ENCODE data around the gene ADGRG6. TPM values are rescaled to one million over a fixed set of nuclear protein-coding genes. Genes with fewer than 3 reads are reported as not detected.

ADGRG6 gene
- polyA plus RNA-seq, 3 donors, result 25.8 to 36.5 (median 28.8) TPM

DNA sequence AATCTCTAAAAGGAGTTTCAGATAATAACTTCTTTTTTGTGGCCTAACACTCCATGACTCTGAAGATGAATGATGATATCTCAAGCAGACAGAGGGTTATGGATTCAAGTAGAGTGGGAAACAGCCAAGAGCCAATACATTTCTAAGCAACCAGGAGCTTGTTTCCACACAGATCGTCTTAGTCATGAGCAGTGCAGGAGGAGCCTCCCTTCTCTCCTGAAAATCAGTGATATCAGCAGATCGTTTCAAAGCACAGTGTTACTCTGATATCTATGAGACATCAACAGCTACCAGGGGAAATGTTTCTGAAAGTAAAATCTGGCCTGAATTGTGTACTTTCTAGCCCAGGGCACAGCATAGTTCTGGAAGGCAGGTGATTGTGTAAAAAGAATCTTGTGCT, 11.5 kb downstream of the ADGRG6 start:
- DNase-seq, result no peak

DNA sequence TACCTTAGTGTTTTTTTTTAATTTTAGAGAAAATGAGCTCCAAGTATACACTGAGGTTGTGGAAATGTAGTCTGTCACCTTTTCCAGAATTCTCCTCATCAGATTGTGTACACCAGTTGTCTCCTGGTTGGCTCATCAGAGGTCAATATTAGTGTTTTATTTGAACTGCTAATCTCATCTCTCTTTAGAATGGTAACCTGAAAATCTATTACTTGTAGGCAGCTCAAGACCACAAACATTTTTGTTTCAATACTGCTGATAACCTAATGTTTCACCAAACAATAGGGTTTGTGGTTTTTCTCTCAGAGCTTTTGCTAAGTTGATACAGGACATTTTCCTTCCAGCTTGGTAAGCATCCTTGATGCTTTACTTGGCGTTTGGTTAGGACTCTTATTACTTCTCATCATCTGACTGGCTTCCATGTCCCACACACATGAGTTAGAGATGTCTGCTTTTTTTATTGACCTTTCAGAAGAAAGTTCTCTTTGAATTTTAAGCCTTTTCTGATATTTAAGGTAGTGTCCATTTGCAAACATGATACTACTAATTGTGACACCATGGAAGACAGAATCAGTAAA, 15.1 kb downstream of the ADGRG6 start:
- DNase-seq, result no peak

DNA sequence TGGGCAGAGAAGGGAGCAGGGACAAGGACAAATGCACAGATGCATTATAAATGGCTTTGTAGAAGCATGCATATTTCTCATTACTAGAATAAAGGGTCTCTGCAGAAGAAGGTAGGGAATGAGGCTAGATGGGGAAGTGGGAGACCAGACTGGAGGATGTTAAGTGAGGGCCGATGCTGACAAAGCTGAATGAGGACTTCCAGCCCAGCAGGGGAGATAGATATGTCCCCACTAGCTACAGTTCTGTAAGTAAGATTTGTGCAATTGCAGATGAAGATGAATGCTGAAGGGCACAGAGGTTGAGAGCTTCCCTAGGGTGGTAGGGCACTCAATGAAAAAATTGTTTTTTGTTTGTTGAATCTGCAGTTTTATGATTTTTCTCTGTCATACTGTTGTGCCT, 16.9 kb downstream of the ADGRG6 start:
- DNase-seq, result no peak

DNA sequence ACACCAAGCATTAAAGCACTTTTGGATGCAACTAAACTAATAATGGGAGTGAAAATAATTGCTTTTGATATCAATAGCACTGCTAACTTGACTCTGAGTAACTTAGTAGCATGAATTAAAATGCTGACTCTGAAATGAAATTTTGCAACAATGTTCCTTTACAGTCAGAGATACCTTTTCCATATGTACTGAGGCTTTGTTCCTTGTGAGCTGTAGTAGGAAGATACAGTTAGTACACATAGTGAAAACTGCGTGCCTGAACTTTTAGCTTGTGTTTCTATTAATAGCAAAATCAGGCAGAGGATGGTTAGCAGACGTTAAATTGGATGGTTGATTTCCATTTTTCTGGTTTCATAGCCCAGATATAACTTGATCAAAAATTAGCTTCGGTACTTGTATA, 18.6 kb downstream of the ADGRG6 start:
- no peak for DNase-seq

DNA sequence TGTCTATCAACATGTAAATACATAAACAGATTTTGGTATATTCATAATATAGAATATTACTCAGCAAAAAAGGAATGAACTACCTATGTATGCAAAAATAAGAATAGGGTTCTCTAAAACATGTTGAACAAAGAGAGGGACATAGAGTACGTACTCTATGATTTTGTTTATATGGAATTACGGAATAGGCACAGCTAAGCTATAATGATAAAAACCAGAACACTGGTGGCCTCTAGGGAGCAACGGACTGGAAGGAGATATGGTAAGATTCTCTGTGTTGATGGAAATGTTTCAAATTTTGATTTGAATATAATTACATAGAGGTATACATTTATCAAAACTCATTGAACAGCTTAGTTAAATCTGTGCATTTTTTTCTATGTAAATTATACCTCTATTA, 19.6 kb downstream of the ADGRG6 start:
- no peak for DNase-seq

DNA sequence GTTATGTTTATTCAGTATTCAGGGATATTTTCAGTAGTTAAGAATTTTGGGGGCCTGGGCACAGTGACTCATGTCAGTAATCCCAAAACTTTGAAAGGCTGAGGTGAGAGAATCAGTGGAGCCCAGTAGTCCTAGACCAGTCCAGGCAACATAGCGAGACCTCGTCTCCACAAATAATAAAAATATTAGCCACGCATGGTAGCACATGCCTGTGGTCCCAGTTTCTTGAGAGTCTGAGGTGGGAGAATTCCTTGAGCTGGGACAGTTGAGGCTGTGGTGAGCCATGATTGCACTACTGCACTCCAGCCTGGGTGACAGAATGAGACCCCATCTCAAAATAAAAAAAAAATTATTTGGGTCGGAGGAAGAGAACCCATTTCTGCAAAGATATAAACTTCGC, 20.3 kb downstream of the ADGRG6 start:
- DNase-seq, result no peak

DNA sequence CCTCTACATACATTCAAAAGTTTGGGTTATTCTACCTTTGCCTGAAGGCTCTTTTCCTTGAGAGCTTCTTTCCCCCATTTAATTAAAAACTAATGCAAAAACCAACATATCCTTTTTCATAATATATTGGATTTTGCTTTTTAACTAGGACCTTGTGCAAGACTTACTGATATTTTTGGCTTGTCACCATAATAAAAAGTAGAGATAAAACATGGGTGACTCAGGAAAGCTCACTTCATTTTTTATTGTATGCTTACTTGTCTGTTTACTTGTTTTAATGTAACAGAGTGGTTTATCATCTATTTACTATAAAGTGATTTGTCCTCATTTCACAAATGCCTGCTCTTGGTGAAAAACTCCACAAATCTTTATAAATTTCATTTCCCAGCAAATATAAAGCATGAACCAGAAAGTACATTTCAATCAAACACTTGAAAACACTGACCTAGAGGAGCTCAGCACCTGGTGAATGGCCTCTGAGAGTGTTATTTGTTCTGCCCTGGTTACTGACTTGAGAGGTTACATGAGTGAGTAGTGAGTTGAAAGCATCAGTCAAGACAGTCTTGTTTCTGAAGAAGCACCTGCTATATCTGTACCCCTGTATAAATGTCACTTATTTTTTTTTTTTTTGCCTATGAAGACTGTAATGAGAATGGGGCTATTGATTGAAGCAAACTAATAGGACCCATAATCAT, 20.8 kb downstream of the ADGRG6 start:
- no peak for DNase-seq

DNA sequence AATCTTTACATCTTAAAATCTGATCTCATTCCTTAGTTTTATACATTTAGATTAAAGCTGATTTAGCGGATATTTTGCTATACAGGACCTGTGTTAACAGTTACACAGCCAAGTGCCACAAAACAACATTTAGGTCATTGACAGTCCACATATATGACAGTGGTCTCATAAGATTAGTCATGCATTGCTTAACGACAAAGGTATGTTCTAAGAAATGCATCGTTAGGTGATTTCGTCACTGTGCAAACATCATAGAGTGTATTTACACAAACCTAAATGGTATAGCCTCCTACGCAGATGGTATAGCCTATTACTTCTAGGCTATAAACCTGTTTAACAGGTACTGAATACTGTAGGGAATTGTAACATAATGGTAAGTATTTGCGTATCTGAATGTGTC, 21.6 kb downstream of the ADGRG6 start:
- DNase-seq, result no peak

DNA sequence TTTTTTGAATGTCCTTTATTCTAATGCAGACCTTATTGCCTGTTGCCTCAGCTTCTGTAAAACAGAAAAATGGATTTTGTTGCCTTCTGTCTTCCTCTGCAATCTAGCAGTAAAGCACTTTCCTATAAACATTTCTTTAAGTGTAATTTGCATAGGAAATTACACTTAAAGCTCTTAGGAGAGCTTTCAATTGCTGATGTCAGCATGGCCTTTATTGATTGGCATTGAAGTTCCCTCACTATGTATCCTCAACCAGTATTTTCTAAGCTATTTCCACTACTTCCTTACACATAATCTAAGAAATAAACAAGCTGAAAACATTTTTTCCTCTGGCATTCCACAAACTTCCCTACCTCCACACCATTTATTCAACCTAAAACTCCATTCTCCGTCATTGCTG, 22.3 kb downstream of the ADGRG6 start:
- no peak for DNase-seq

DNA sequence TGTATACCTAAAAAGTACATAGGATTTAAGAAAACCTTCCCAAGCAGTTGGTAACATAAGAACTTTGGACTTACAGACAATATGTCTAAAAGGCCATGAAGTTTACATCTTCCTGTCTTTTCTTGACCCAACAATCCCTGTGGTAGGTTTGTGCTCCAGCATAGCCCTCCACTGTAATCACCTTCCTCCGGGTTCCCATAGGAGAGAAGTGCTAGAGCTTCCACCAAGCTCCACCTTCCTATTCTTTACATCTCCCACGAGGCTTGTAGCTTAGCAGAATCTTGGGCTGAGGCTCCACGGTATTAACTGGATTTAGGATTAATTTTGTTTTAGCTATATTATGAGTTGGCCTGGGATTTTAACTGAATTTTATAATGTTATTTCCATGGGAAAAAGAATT, 23.3 kb downstream of the ADGRG6 start:
- DNase-seq, result no peak

DNA sequence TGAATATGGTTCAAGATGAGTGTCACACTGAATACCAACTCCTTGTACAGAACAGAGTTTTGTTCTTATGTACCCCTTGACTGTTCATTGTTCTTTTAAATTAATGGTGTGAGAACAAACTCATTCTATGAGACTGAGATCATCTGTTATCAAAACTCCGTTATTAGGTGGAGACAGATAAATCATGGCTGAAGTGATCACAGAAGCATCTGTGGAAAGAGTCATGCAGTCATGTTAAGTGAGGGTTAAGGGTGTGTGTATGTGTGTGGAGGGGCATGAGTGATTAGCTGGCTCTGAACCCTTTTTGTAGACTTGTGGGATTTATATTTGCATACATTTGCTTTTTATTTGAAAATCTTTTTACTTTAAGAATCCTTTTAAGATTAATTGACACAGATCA, 24.7 kb downstream of the ADGRG6 start:
- no peak for DNase-seq

DNA sequence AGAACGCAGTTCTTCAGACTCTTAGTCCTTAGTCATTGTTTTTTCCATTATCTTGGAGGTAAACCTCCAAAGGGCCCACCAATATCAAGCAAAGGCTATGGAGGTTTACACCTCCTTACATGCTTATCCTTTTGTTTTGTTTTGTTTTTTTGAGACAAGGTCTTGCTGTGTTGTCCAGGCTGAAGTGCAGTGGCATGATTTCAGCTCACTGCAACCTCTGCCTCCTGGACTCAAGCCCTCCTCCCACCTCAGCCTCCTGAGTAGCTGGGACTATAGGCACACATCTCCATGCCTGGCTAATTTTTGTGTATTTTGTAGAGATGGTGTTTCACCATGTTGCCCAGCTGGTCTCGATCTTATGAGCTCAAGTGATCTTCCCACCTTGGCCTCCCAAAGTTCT, 26.3 kb downstream of the ADGRG6 start:
- no peak for DNase-seq

DNA sequence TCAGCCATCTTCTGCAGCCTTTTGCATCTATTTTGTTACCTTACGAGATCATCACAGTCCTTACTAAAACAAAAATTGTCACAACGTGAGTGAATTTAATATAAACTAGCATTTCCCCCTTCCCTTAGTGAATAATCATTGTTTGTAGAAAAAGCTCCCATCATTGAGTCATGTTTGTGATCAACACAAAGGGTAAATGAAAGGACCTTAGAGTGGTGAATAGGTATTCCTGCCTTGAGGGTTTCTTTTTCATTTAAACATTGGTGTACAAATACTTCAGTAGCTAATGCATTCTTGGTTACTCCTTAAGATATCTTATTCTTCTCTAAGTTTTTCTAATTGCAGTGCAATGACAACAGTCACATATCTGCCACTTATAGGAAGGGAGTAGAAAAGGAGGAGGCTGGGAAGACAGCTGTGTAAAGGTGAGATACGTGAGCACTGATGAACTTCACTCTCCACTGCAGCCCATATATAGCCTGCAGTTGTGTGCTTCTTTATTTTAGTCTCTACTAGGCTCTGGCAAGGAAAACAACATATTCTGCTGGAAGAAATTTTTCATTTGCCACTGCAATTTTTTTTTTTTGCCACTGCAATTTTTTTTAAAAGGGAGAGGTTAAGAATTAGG, 27.8 kb downstream of the ADGRG6 start:
- DNase-seq, result no peak

DNA sequence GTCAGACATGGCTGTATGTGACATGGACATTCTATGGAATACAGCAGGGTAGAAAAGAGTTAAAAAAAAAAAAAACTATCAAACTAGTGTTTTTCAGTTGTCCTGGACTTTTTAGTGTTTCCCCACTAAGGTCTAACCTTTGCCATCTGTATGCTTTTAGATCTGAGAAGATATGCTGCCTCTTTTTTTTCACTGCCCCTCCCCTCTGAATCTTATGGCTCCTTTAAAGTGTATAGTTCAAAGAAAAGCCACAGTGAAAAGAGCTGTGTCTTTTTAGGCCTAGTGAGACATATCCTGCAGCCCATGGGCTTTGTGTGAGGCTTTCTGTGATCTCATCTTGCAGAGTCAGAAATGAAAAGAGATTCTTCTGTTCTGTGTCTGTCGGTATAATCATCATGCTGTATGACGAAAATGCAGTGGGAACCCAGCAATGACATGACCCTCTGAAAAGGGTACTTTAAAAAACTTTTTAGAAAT, 29.3 kb downstream of the ADGRG6 start:
- DNase-seq, result no peak

DNA sequence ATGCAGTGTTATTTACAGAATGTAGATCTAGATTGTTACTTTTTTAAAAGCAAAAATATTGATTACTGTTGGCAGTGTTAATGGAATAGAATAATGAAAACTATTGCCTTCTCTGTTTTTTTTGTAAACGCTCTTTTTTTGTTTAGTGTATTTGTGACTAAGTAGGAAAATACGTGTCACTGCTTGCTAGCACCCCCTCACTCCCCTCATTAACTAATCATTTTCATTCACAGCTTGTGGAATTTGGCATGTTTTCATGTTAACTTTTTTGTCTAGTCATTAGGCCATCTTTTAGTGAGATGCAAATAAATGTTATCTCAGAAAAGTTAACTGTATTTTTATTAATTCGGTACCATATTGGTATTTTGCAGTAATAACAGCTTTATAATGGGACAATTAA, 29.8 kb downstream of the ADGRG6 start:
- no peak for DNase-seq

DNA sequence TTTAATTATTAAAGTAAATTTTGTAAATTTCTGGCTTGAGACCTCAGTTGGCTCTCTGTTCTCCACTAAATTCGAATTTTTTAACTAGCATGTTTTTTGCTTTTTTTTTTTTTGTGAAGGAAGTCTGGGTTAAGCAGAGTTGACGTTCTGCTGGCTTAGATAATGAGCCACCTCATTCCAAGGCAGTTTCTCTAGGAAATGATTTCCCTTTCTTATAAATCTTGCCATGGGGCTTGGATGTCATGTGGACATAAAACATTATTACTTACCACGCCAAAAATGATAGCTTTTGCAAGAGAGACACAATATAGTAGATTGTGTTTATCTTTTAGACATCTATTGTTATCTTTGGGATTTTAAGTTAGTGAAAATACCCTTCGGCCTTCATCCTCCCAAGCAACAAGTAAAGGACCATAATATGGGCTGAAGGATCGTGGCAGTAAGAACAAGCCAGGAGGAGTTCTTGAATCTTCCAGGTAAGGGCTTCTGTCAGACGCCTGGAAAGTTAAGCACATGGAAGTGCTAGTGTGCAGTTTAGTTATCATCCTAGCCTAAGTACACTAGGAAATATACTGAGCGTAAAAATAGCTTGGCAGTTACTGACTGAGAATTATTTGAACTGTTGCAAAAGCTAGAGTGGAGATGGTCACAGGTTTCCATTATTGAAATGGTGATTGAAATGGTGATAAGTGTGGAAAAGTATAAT, 30.7 kb downstream of the ADGRG6 start:
- DNase-seq, result no peak

DNA sequence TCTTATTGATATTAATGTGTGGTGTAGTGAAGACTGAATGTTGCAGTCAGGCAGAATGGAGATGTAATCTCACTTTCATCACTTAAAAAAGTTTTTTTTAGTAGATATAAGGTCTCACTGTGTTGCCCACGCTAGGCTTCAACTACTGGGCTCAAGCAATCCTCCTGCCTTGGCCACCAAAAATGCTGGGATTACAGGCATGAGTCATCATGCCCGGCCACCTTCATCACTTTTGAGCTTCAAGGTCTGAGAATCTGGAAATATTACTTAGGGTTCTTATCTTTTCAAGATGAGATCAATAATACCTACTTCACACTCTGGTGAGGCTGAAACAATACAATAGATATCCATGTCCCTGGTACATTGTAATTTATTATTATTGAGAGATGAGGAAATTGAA, 31.6 kb downstream of the ADGRG6 start:
- no peak for DNase-seq

DNA sequence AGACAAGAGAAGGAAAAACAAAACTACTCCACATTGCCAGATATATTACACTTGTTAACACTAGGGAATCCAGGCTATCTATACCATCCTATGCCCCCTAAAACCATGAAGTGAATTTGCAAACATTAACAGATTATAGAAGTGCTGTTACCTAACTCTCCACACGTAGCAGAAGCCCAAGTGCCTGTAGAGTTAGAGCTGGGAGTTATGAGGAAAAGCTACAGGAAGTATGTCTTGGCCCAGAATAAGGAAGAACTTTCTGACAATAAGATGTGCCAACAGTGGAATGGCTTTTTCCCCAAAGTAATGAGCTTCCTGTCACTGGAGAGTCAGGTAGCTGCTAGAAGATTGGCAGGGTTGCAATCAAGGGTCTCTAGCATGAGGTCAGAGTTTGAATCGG, 32.5 kb downstream of the ADGRG6 start:
- DNase-seq, result no peak

DNA sequence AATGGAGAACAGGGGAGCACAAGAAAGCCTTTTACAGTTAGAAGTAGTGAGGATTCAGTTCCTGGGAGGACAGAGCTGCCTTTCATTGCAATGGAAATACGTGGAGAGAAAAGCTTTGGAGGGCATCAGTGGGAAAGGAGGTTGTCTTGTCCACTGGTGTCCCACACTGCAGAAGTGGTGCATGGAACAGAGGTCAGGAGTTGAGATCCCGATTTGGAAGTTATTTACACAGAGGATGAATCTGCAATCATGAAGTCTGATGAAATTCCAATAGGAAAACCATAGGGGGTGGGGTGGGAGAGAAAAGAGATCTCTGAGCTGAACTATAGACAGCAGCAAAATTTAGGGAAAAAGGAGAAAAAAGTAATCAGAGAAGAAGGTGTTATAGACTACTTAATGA, 33.6 kb downstream of the ADGRG6 start:
- no peak for DNase-seq

DNA sequence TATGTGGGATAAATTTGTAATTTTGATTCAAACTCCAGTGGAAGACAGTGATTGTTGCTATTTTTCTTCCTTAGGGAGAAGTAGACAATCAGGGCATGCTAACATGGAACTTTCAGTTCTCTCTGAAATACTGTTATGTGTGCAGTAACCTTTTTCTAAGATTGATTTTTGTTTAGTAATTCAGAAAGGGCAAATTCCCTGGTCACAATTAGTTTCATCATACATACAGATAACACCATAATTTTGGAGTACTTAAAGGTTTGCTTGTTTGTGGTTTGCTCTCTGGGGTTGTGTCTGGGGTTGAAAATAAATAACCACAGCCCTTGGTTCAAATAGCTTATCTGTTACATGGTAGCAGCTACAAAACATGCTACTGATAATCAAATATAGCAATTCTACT, 34.4 kb downstream of the ADGRG6 start:
- DNase-seq, result no peak

DNA sequence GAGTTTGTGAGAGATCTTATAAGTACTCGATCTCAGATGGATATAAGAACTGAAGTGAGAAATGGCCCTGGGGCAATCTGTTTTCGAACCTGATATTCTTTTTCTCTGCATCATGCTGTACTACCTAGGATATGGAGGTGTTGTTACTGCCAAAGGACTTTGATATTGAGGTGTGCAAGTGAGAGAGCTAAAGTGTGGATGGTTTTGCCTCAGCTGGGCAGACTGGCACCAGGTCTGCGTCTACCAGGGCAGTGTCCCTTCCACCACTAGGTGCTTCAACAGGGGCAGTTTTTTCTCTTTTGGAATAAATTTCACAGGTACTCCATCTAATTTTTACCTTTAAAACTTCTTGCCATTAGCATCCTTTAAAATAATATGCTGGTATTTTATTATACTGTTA, 35.0 kb downstream of the ADGRG6 start:
- no peak for DNase-seq

DNA sequence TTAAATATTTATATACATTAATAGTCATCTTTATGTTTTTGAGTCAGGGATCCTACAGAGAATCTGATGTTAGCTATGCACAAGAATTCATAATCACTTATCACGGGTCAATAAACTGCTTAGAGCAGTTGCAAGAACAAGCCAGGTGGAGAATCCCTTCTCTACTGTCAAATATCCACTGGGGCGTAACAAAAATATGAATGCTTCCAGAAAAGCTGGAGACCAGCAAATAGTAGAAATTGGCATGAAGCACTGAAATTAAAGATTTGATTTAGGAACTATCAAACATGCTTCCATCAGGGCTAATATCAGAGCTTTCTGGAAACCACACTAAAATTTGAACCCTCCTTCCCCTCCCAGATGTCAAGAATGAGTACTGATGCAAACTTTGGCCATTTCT, 37.3 kb downstream of the ADGRG6 start:
- DNase-seq, result no peak
